Measurements from ENCODE around the gene PGAP3. TPM values are rescaled to one million over a fixed set of nuclear protein-coding genes. Genes with fewer than 3 reads are reported as not detected.

The PGAP3 gene
- total RNA-seq, 3 donors from 2014 or later, result 11.7 to 23.7 (median 21.6) TPM

DNA sequence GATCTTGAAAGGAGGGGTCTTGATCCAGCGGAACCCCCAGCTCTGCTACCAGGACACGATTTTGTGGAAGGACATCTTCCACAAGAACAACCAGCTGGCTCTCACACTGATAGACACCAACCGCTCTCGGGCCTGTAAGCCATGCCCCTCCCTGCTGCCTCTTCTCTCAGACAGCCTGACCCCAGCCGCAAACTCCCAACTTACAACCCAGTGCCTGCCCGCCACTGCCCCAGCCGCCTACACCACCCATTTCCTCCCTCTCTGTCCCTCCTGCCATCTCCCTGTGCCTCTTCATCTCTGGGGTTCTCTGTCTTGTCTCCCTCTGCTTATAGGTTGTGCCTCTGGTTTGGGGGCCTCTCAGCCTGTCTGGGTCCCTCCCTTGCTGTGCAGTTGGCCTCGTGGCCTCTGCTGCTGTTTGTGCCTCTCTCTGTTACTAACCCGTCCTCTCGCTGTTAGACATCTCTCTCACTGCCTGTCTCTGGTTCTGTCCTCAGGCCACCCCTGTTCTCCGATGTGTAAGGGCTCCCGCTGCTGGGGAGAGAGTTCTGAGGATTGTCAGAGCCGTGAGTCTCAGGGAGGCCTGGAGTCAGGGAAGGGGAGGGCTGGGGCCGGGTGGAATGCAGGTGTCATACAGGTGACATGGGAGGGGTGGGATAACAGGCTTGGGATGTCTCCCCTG is 21.6 kb upstream of the PGAP3 start:
- intact Hi-C loops (cut with DNase I; ENCODE audit: low total_unique reads), result no loop called here
- H3K27me3 ChIP-seq, result no peaks in the 10 kb centered on the region
- TF ChIP-seq, protein P1, sequence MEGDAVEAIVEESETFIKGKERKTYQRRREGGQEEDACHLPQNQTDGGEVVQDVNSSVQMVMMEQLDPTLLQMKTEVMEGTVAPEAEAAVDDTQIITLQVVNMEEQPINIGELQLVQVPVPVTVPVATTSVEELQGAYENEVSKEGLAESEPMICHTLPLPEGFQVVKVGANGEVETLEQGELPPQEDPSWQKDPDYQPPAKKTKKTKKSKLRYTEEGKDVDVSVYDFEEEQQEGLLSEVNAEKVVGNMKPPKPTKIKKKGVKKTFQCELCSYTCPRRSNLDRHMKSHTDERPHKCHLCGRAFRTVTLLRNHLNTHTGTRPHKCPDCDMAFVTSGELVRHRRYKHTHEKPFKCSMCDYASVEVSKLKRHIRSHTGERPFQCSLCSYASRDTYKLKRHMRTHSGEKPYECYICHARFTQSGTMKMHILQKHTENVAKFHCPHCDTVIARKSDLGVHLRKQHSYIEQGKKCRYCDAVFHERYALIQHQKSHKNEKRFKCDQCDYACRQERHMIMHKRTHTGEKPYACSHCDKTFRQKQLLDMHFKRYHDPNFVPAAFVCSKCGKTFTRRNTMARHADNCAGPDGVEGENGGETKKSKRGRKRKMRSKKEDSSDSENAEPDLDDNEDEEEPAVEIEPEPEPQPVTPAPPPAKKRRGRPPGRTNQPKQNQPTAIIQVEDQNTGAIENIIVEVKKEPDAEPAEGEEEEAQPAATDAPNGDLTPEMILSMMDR (IDR thresholded peaks at IDR 0.05), result no peak
- no peak for TF ChIP-seq POLR2A (IDR thresholded peaks at IDR 0.05)
- TF ChIP-seq POLR2AphosphoS5 (IDR thresholded peaks at IDR 0.05), result no peak
- DNase-seq (ENCODE audit: low spot score in 2 of 2), result no peak
- peaks cover 5% of the 10 kb centered on the region for H3K36me3 ChIP-seq
- peak overlapping the region in 1 of 2 donors; percentile 98 for H3K27ac ChIP-seq
- peaks cover 4 to 33% of the 10 kb centered on the region in 2 donors for H3K4me1 ChIP-seq
- no peaks in the 10 kb centered on the region for H3K9me3 ChIP-seq
- H3K4me3 ChIP-seq, result no peak overlapping the region

DNA sequence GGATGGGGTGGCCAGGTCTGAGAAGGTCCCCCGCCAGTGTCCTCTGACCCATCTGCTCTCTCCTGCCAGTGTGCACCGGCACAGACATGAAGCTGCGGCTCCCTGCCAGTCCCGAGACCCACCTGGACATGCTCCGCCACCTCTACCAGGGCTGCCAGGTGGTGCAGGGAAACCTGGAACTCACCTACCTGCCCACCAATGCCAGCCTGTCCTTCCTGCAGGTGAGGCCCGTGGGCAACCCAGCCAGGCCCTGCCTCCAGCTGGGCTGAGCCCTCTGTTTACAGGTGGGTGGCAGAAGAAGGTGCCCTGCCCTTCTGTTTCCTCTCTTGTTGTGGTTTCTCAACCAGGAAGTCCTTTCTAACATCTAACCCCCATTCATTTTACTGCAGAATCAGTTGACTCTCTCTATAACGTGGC is 19.1 kb upstream of the PGAP3 start:
- Histone ChIP-seq H3K36me3 (peaks cover 5% of the 10 kb centered on the region), H3K9me3 (no peaks in the 10 kb centered on the region), H3K27ac (peak overlapping the region; percentile 93 to 98), H3K27me3 (no peaks in the 10 kb centered on the region), H3K4me3 (peak overlapping the region in 1 of 3 donors; percentile 15), H3K4me1 (peaks cover 4 to 43% of the 10 kb centered on the region in 2 donors)
- TF ChIP-seq, protein P1 (IDR thresholded peaks at IDR 0.05), result no peak
- TF ChIP-seq POLR2AphosphoS5 (IDR thresholded peaks at IDR 0.05), result no peak
- TF ChIP-seq POLR2A (IDR thresholded peaks at IDR 0.05), result no peak
- no peak for DNase-seq (ENCODE audit: low spot score in 2 of 2)
- intact Hi-C loops (cut with DNase I; ENCODE audit: low total_unique reads), result no loop called here

DNA sequence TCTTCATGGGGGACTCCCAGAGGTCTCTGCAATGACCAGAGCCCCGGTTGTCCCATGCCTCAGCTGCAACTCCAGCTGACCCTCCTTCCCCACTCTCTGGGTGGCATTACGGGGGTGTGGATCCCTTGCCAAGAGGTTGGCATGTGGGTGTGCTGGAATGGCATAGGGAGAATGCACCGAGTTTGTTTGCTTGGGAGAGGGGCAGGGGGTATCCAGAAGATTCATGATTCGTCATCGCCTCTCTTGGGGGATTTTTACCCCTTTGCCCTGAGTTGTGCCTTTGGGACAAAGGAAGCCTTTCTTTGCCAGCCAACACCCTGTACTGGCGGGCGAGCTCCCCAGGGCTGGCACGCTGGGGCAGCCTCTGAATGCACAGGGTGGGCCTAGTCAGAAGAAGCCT is 18.5 kb upstream of the PGAP3 start:
- no peak for DNase-seq (ENCODE audit: low spot score in 2 of 2)
- Histone ChIP-seq H3K4me3 (peak overlapping the region in 2 of 3 donors; percentile 15 to 54), H3K27me3 (no peaks in the 10 kb centered on the region), H3K9me3 (no peaks in the 10 kb centered on the region), H3K36me3 (peaks cover 5% of the 10 kb centered on the region), H3K4me1 (peaks cover 4 to 49% of the 10 kb centered on the region in 2 donors), H3K27ac (peak overlapping the region; percentile 93 to 98)
- no peak for TF ChIP-seq POLR2AphosphoS5 (IDR thresholded peaks at IDR 0.05)
- TF ChIP-seq POLR2A (IDR thresholded peaks at IDR 0.05), result no peak
- TF ChIP-seq, protein P1 (IDR thresholded peaks at IDR 0.05), result no peak
- intact Hi-C loops (cut with DNase I; ENCODE audit: low total_unique reads), result no loop called here

DNA sequence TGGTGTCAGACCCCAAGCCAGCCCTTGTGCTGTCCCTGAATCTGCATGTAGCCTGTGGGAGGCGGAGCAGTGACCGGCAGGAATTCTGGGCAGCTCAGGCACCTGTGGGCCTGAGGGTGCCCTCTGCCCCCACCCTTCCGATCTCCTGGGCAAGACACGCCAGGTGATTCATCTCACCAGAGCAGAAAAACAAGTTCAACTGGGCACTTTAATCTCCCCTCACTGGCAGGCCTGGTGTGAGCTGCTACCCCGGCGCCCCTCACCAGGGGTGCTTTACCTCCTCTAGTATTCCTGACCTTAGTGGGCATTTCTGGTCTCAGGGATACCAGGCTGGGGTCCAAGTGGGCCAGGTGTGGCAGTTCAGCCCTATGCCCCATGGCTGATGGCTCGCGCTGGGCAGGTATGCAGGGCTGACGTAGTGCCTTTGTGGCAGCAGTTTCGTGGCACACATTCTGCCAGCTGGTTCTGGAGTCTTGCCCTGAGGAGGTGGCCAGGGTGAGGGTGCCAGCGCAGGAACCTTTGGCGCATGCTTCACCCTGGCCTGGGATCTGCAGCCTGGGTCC is 18.0 kb upstream of the PGAP3 start:
- H3K4me3 ChIP-seq, result peak overlapping the region in 2 of 3 donors; percentile 15 to 54

More for the DNA sequence above, 18.0 kb upstream of the PGAP3 start:
- Histone ChIP-seq H3K9me3 (no peaks in the 10 kb centered on the region), H3K27ac (peak overlapping the region; percentile 93 to 98), H3K4me1 (peaks cover 4 to 49% of the 10 kb centered on the region in 2 donors), H3K27me3 (no peaks in the 10 kb centered on the region), H3K36me3 (peaks cover 5% of the 10 kb centered on the region)
- intact Hi-C loops (cut with DNase I; ENCODE audit: low total_unique reads), result no loop called here
- peak; percentile 85 to 92 for DNase-seq (ENCODE audit: low spot score in 2 of 2)
- TF ChIP-seq POLR2A (IDR thresholded peaks at IDR 0.05), result no peak
- TF ChIP-seq, protein P1 (IDR thresholded peaks at IDR 0.05), result peak in 2 of 3 donors; percentile 35 to 58
- peak; percentile 52 to 82 (median 55) for TF ChIP-seq POLR2AphosphoS5 (IDR thresholded peaks at IDR 0.05)

All from breast epithelium (tissue), 4 donors.